Measurements from ENCODE around the gene EFS.

DNA sequence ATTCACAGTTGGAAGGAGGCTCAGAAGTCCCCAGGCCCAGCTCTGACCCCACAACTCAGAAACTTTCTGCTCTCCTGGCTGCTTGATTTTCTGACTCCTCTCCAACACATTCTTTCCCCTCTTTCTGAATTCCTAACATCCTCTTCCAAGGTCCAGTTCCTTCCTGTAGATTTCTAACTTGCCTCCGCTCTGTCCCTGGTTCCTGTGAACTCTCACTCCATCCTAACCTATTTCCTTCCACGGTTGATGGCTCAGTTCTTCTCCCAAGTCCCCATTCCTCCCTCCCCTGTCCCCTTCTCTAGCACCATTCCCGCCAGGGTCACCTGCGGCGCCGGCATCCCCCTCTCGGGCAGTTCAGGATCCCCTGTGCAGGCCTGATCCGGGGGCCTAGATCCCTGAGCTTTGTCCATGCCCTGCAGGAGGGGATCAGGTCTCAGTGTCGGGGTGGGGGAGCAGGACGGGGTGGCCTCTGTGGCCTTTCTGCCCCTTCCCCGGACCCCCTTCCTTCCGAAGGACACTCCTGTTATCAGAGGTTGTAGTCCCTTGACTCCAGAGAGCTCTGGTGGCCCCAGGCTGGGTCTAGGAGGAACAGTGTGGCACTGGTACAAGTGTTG is 6.3 kb downstream of the EFS start:
- TF ChIP-seq JUN (IDR thresholded peaks at IDR 0.05; ENCODE audit: low read depth, low read length) (no peak), MAFK (IDR thresholded peaks at IDR 0.05; ENCODE audit: low read depth, low read length) (no peak), CHD7 (IDR thresholded peaks at IDR 0.05; ENCODE audit: insufficient replicate concordance, low read length) (no peak), CTCF (IDR thresholded peaks at IDR 0.05; ENCODE audit: control extremely low read depth in 1 of 3, insufficient read depth in 1 of 3, low read depth in 1 of 3, low read length in 3 of 3) (no peak), TEAD4 (IDR thresholded peaks at IDR 0.05; ENCODE audit: low read depth, low read length) (no peak), ZNF274 (IDR thresholded peaks at IDR 0.05; ENCODE audit: borderline replicate concordance, extremely low read depth, low read length) (no peak), POLR2AphosphoS5 (IDR thresholded peaks at IDR 0.05; ENCODE audit: low read depth, low read length) (no peak), JUND (IDR thresholded peaks at IDR 0.05; ENCODE audit: low read length) (no peak), CHD1 (IDR thresholded peaks at IDR 0.05; ENCODE audit: low read depth, low read length) (no peak), POLR2A (IDR thresholded peaks at IDR 0.05; ENCODE audit: control extremely low read depth in 1 of 2, low read depth in 2 of 2, low read length in 2 of 2) (no peak)
